ENCODE results near the gene NOS3. TPM values are rescaled to one million over a fixed set of nuclear protein-coding genes. Genes with fewer than 3 reads are reported as not detected.
A peak's percentile ranks its signal among the peaks of the same experiment; 100 is the strongest.
"Not testable (repeated sequence)": the region's sequence is repeated elsewhere in the genome, so short reads cannot be mapped to it uniquely, and the experiment has no call there.

The NOS3 gene
- polyA plus RNA-seq, 3 donors: 0.26 to 0.72 (median 0.39) TPM

GRCh38 chr7:151010307-151011096 is 19.7 kb downstream of the NOS3 start:
- Histone ChIP-seq H4K20me1 (ENCODE audit: insufficient read depth, low read length) (no peaks in the 10 kb centered on the region), H2AFZ (ENCODE audit: insufficient read depth, low read depth, low read length, poor library complexity, severe bottlenecking) (peak overlapping the region; percentile 46), H3K36me3 (replicated peaks in 1 of 2; ENCODE audit: control insufficient read depth in 1 of 2, insufficient read depth in 2 of 2, low read length in 2 of 2) (no peaks in the 10 kb centered on the region), H3K9ac (ENCODE audit: insufficient read depth, low read length, poor library complexity, severe bottlenecking) (no peak overlapping the region), H3K79me2 (ENCODE audit: insufficient read depth, low read length) (no peaks in the 10 kb centered on the region), H3K27me3 (ENCODE audit: control insufficient read depth in 2 of 2, insufficient read depth in 2 of 2, low read length in 2 of 2) (peaks cover 2 to 43% of the 10 kb centered on the region in 2 donors), H3K4me2 (replicated peaks; ENCODE audit: extremely low read depth, low read length, poor library complexity, severe bottlenecking) (peak overlapping the region; percentile 37), H3K4me1 (ENCODE audit: control insufficient read depth in 1 of 2, insufficient read depth in 2 of 2, low read length in 2 of 2) (peaks cover 35 to 57% of the 10 kb centered on the region in 2 donors), H3K9me3 (replicated peaks in 1 of 2; ENCODE audit: control insufficient read depth in 1 of 2, insufficient read depth in 1 of 2, low read length in 2 of 2) (peaks cover 0 to 4% of the 10 kb centered on the region in 2 donors), H3K27ac (ENCODE audit: low read depth in 1 of 2, low read length in 2 of 2) (peak overlapping the region in 1 of 2 donors; percentile 49), H3K4me3 (replicated peaks in 1 of 3; ENCODE audit: low read depth in 2 of 3, low read length in 3 of 3) (no peak overlapping the region)
- no peak for TF ChIP-seq CTCF (IDR thresholded peaks at IDR 0.05)
- H3K4me1 Mint-ChIP-seq: peaks cover 52% of the 10 kb centered on the region
- 25% methylated on average over 13 of the region's 18 CpGs for WGBS (ENCODE audit: insufficient coverage)
- intact Hi-C loops (cut with micrococcal nuclease): loop anchor here in 1 of 2 donors (5.0 kb wide), 1 partner anchor 102 kb away; no protein-coding TSS in a partner anchor
- H3K36me3 Mint-ChIP-seq: peaks cover 0 to 5% of the 10 kb centered on the region in 2 donors
- H3K27ac Mint-ChIP-seq: peak overlapping the region in 4 of 7 donors; percentile 5 to 82 (median 50)
- peak overlapping the region; percentile 9 to 59 for H3K4me3 Mint-ChIP-seq
- DNase-seq: peak in 2 of 3 donors; percentile 50 to 52
- peaks cover 46 to 76% (median 47%) of the 10 kb centered on the region in 3 donors for H3K27me3 Mint-ChIP-seq (ENCODE audit: low read depth in 3 of 3)
- peaks cover 0 to 5% (median 0%) of the 10 kb centered on the region in 7 donors for H3K9me3 Mint-ChIP-seq

GRCh38 chr7:151011097-151011409 is 20.2 kb downstream of the NOS3 start:
- intact Hi-C loops (cut with micrococcal nuclease): loop anchor here in 1 of 2 donors (5.0 kb wide), 1 partner anchor 101 kb away; no protein-coding TSS in a partner anchor
- H3K4me3 Mint-ChIP-seq: peak overlapping the region in 1 of 2 donors; percentile 59
- WGBS (ENCODE audit: insufficient coverage): 67% methylated on average over 1 of the region's 1 CpG
- Histone ChIP-seq H3K9ac (ENCODE audit: insufficient read depth, low read length, poor library complexity, severe bottlenecking) (no peak overlapping the region), H3K4me3 (replicated peaks in 1 of 3; ENCODE audit: low read depth in 2 of 3, low read length in 3 of 3) (no peak overlapping the region), H4K20me1 (ENCODE audit: insufficient read depth, low read length) (no peaks in the 10 kb centered on the region), H3K36me3 (replicated peaks in 1 of 2; ENCODE audit: control insufficient read depth in 1 of 2, insufficient read depth in 2 of 2, low read length in 2 of 2) (no peaks in the 10 kb centered on the region), H3K9me3 (replicated peaks in 1 of 2; ENCODE audit: control insufficient read depth in 1 of 2, insufficient read depth in 1 of 2, low read length in 2 of 2) (peaks cover 0 to 4% of the 10 kb centered on the region in 2 donors), H3K4me1 (ENCODE audit: control insufficient read depth in 1 of 2, insufficient read depth in 2 of 2, low read length in 2 of 2) (peaks cover 35 to 57% of the 10 kb centered on the region in 2 donors), H2AFZ (ENCODE audit: insufficient read depth, low read depth, low read length, poor library complexity, severe bottlenecking) (peak overlapping the region; percentile 46), H3K4me2 (replicated peaks; ENCODE audit: extremely low read depth, low read length, poor library complexity, severe bottlenecking) (peak overlapping the region; percentile 37), H3K27me3 (ENCODE audit: control insufficient read depth in 2 of 2, insufficient read depth in 2 of 2, low read length in 2 of 2) (peaks cover 2 to 43% of the 10 kb centered on the region in 2 donors), H3K27ac (ENCODE audit: low read depth in 1 of 2, low read length in 2 of 2) (peak overlapping the region in 1 of 2 donors; percentile 49), H3K79me2 (ENCODE audit: insufficient read depth, low read length) (no peaks in the 10 kb centered on the region)
- no peak for TF ChIP-seq CTCF (IDR thresholded peaks at IDR 0.05)
- peaks cover 54% of the 10 kb centered on the region for H3K4me1 Mint-ChIP-seq
- peaks cover 0 to 5% of the 10 kb centered on the region in 2 donors for H3K36me3 Mint-ChIP-seq
- peaks cover 46 to 81% (median 48%) of the 10 kb centered on the region in 3 donors for H3K27me3 Mint-ChIP-seq (ENCODE audit: low read depth in 3 of 3)
- peak overlapping the region in 5 of 7 donors; percentile 30 to 69 (median 49) for H3K27ac Mint-ChIP-seq
- H3K9me3 Mint-ChIP-seq: peaks cover 0 to 5% (median 0%) of the 10 kb centered on the region in 7 donors
- peak in 1 of 3 donors; percentile 47 for DNase-seq

- not testable (repeated sequence) for H3K79me2 ChIP-seq (ENCODE audit: insufficient read depth, low read length); H3K9ac ChIP-seq (ENCODE audit: insufficient read depth, low read length, poor library complexity, severe bottlenecking); H2AFZ ChIP-seq (ENCODE audit: insufficient read depth, low read depth, low read length, poor library complexity, severe bottlenecking); H3K27ac ChIP-seq (ENCODE audit: low read depth in 1 of 2, low read length in 2 of 2); H3K9me3 ChIP-seq (replicated peaks in 1 of 2; ENCODE audit: control insufficient read depth in 1 of 2, insufficient read depth in 1 of 2, low read length in 2 of 2); H3K4me3 ChIP-seq (replicated peaks in 1 of 3; ENCODE audit: low read depth in 2 of 3, low read length in 3 of 3); H3K36me3 ChIP-seq (replicated peaks in 1 of 2; ENCODE audit: control insufficient read depth in 1 of 2, insufficient read depth in 2 of 2, low read length in 2 of 2); H3K9me3 Mint-ChIP-seq; H3K4me2 ChIP-seq (replicated peaks; ENCODE audit: extremely low read depth, low read length, poor library complexity, severe bottlenecking); H4K20me1 ChIP-seq (ENCODE audit: insufficient read depth, low read length); DNase-seq; H3K36me3 Mint-ChIP-seq
- 100% methylated on average over 2 of the region's 12 CpGs for WGBS (ENCODE audit: insufficient coverage)
- H3K27me3 Mint-ChIP-seq (ENCODE audit: low read depth in 3 of 3): peaks cover 48 to 85% (median 50%) of the 10 kb centered on the region in 3 donors
- peaks cover 54% of the 10 kb centered on the region for H3K4me1 Mint-ChIP-seq
- H3K4me1 ChIP-seq (ENCODE audit: control insufficient read depth in 1 of 2, insufficient read depth in 2 of 2, low read length in 2 of 2): peaks cover 35 to 57% of the 10 kb centered on the region in 2 donors
- peaks cover 2 to 42% of the 10 kb centered on the region in 2 donors for H3K27me3 ChIP-seq (ENCODE audit: control insufficient read depth in 2 of 2, insufficient read depth in 2 of 2, low read length in 2 of 2)
- intact Hi-C loops (cut with micrococcal nuclease): loop anchor here in 1 of 2 donors (5.0 kb wide), 1 partner anchor 101 kb away; no protein-coding TSS in a partner anchor
- H3K27ac Mint-ChIP-seq: peak overlapping the region in 2 of 7 donors; percentile 63
- peak overlapping the region in 1 of 2 donors; percentile 80 for H3K4me3 Mint-ChIP-seq
These were observed 20.8 kb downstream of the NOS3 start for GRCh38 chr7:151011616-151012015.

Data from CD14-positive monocyte (primary cell).